ENCODE data around the gene KCND3. TPM values are rescaled to one million over a fixed set of nuclear protein-coding genes. Genes with fewer than 3 reads are reported as not detected.

The KCND3 gene
- polyA plus RNA-seq, 3 donors = not detected

DNA sequence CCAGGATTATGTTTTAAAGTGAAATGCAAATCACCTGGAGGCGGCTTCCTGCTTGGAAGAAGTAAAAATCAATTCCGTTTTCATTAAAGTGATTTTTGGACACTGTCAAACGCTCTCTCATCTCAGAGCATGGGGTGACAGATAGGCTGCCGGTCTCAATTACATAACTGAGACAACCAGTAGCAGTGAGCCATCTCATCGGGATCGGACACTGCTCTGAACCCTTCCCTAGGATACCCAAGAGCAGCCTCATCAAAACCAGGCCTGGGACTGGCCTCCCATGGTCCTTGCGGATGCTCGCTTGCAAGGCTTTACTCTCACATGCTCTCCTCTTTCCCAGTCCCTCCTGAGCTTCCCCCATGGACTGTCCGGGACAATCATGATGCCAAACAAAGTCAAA lies 12.1 kb downstream of the KCND3 start:
- no peaks in the 10 kb centered on the region for H3K9me3 ChIP-seq (replicated peaks in 1 of 2; ENCODE audit: control insufficient read depth in 1 of 2, insufficient read depth in 1 of 2, low read length in 2 of 2)
- no peaks in the 10 kb centered on the region for H3K36me3 ChIP-seq (replicated peaks in 1 of 2; ENCODE audit: control insufficient read depth in 1 of 2, insufficient read depth in 2 of 2, low read length in 2 of 2)
- no peaks in the 10 kb centered on the region for H4K20me1 ChIP-seq (ENCODE audit: insufficient read depth, low read length)
- H3K4me2 ChIP-seq (replicated peaks; ENCODE audit: extremely low read depth, low read length, poor library complexity, severe bottlenecking) = no peak overlapping the region
- 82% methylated on average over 5 of the region's 9 CpGs for WGBS (ENCODE audit: insufficient coverage)
- peaks cover 1 to 29% (median 8%) of the 10 kb centered on the region in 3 donors for H3K27me3 Mint-ChIP-seq (ENCODE audit: low read depth in 3 of 3)
- no peak overlapping the region for H3K27ac Mint-ChIP-seq
- no peak for TF ChIP-seq CTCF (IDR thresholded peaks at IDR 0.05)
- no peak overlapping the region for H3K4me3 ChIP-seq (replicated peaks in 1 of 3; ENCODE audit: low read depth in 2 of 3, low read length in 3 of 3)
- H3K27me3 ChIP-seq (ENCODE audit: control insufficient read depth in 2 of 2, insufficient read depth in 2 of 2, low read length in 2 of 2) = peaks cover 5 to 8% of the 10 kb centered on the region in 2 donors
- no peaks in the 10 kb centered on the region for H3K4me1 Mint-ChIP-seq
- H3K79me2 ChIP-seq (ENCODE audit: insufficient read depth, low read length) = no peaks in the 10 kb centered on the region
- intact Hi-C loops (cut with micrococcal nuclease) = no loop called here
- H2AFZ ChIP-seq (ENCODE audit: insufficient read depth, low read depth, low read length, poor library complexity, severe bottlenecking) = no peak overlapping the region
- no peak overlapping the region for H3K27ac ChIP-seq (ENCODE audit: low read depth in 1 of 2, low read length in 2 of 2)
- no peaks in the 10 kb centered on the region for H3K9me3 Mint-ChIP-seq
- no peak overlapping the region for H3K9ac ChIP-seq (ENCODE audit: insufficient read depth, low read length, poor library complexity, severe bottlenecking)
- H3K4me3 Mint-ChIP-seq = peak overlapping the region in 1 of 2 donors; percentile 2
- DNase-seq = no peak
- no peaks in the 10 kb centered on the region for H3K36me3 Mint-ChIP-seq
- no peaks in the 10 kb centered on the region for H3K4me1 ChIP-seq (ENCODE audit: control insufficient read depth in 1 of 2, insufficient read depth in 2 of 2, low read length in 2 of 2)

DNA sequence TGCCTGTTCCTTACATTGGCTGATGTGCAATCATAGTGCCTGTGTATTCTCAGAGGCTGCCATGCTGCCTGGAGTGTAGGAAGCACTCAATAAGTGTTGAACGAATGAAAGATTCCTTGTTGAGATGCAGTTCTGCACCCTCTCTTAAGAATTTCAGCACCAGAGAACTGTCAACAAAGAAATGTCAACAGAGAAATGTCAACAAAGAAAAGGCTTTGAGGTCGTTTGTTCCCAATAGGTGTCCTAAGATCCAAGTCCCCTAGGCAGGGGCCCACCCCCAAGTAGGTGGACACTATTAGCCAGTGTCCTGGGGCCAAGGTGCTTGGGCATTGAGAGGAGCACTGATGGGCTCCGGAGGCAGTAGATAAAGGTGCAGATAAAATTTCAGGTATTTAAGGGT lies 12.6 kb downstream of the KCND3 start:
- Histone ChIP-seq H3K4me3 (replicated peaks in 1 of 3; ENCODE audit: low read depth in 2 of 3, low read length in 3 of 3) (no peak overlapping the region), H3K36me3 (replicated peaks in 1 of 2; ENCODE audit: control insufficient read depth in 1 of 2, insufficient read depth in 2 of 2, low read length in 2 of 2) (no peaks in the 10 kb centered on the region), H3K9me3 (replicated peaks in 1 of 2; ENCODE audit: control insufficient read depth in 1 of 2, insufficient read depth in 1 of 2, low read length in 2 of 2) (no peaks in the 10 kb centered on the region), H3K9ac (ENCODE audit: insufficient read depth, low read length, poor library complexity, severe bottlenecking) (no peak overlapping the region), H3K27me3 (ENCODE audit: control insufficient read depth in 2 of 2, insufficient read depth in 2 of 2, low read length in 2 of 2) (peaks cover 5 to 8% of the 10 kb centered on the region in 2 donors), H3K79me2 (ENCODE audit: insufficient read depth, low read length) (no peaks in the 10 kb centered on the region), H4K20me1 (ENCODE audit: insufficient read depth, low read length) (no peaks in the 10 kb centered on the region), H3K4me1 (ENCODE audit: control insufficient read depth in 1 of 2, insufficient read depth in 2 of 2, low read length in 2 of 2) (no peaks in the 10 kb centered on the region), H3K4me2 (replicated peaks; ENCODE audit: extremely low read depth, low read length, poor library complexity, severe bottlenecking) (no peak overlapping the region), H3K27ac (ENCODE audit: low read depth in 1 of 2, low read length in 2 of 2) (no peak overlapping the region), H2AFZ (ENCODE audit: insufficient read depth, low read depth, low read length, poor library complexity, severe bottlenecking) (no peak overlapping the region)
- H3K4me3 Mint-ChIP-seq = peak overlapping the region in 1 of 2 donors; percentile 2
- H3K27me3 Mint-ChIP-seq (ENCODE audit: low read depth in 3 of 3) = peaks cover 1 to 29% (median 7%) of the 10 kb centered on the region in 3 donors
- H3K27ac Mint-ChIP-seq = no peak overlapping the region
- 33% methylated on average over 2 of the region's 3 CpGs for WGBS (ENCODE audit: insufficient coverage)
- intact Hi-C loops (cut with micrococcal nuclease) = no loop called here
- no peaks in the 10 kb centered on the region for H3K9me3 Mint-ChIP-seq
- no peak for TF ChIP-seq CTCF (IDR thresholded peaks at IDR 0.05)
- H3K4me1 Mint-ChIP-seq = no peaks in the 10 kb centered on the region
- DNase-seq = no peak
- no peaks in the 10 kb centered on the region for H3K36me3 Mint-ChIP-seq

Data from CD14-positive monocyte (primary cell).